OCI-LY3 (cell line): ENCODE data around the gene WBP1L.

Experiments used
- EZH2phosphoT487 ChIP-seq: fragments of 200-600 bp; shearing (Covaris generic); IDR thresholded peaks from 2 replicates; pipeline ENCODE4 v1.6.1; 2018; ENCODE audit warnings: antibody characterized with exemption, mixed run types, low read depth
- TF ChIP-seq, protein P1 (sequence below): fragments of 200-600, 300-600 bp; sonication (generic); IDR thresholded peaks from 2 replicates; pipeline ENCODE4 v1.5.1; 2014; ENCODE audit warnings: antibody characterized with exemption, low read length, low read depth

DNA sequence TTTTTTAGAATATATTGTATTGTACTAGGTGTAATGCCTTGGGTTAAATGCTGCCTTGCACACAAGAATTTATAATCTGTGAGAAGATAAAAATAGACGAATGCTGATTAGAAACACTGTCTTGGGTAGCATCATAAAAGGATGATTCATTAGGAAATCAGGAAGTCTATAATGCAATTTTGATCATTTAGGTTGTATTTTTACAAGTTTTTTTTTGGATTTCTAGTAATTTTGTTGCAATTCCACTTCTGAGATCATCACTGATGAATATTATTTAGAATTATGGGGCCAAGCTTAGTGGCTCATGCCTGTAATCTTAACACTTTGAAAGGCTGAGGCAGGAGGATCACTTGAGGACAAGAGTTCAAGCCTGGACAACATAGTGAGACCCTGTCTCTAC is 29.6 kb downstream of the WBP1L start:
- TF ChIP-seq, protein P1, sequence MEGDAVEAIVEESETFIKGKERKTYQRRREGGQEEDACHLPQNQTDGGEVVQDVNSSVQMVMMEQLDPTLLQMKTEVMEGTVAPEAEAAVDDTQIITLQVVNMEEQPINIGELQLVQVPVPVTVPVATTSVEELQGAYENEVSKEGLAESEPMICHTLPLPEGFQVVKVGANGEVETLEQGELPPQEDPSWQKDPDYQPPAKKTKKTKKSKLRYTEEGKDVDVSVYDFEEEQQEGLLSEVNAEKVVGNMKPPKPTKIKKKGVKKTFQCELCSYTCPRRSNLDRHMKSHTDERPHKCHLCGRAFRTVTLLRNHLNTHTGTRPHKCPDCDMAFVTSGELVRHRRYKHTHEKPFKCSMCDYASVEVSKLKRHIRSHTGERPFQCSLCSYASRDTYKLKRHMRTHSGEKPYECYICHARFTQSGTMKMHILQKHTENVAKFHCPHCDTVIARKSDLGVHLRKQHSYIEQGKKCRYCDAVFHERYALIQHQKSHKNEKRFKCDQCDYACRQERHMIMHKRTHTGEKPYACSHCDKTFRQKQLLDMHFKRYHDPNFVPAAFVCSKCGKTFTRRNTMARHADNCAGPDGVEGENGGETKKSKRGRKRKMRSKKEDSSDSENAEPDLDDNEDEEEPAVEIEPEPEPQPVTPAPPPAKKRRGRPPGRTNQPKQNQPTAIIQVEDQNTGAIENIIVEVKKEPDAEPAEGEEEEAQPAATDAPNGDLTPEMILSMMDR: no peak
- TF ChIP-seq EZH2phosphoT487: no peak
